HCT116 (cell line): Measurements from ENCODE around the gene GABRP. TPM values are rescaled to one million over a fixed set of nuclear protein-coding genes. Genes with fewer than 3 reads are reported as not detected.

Experiments used
- ATAC-seq: fragments of 200-7000 bp; cut with Tn5 transposase; 2 replicates; pipeline ENCODE4 v1.9.1; 2020; ENCODE audit warnings: mild to moderate bottlenecking, moderate library complexity
- BruUV-seq: library from RNA; stranded (reverse); fragments of 400-500 nt; replicated peaks from 2 replicates; lab custom pipeline; 2021; lab: Mats Ljungman, UMichigan
- CTCF ChIA-PET: fragments of 300-600 bp; sonication (Branson Sonifier 250); formaldehyde crosslinking; loops from one replicate; lab custom pipeline; 2021; ENCODE audit warnings: antibody characterized with exemption; lab: Charles Lee
- POLR2A ChIA-PET: fragments of 300-600, 350-600 bp; sonication (Branson Sonifier 250); formaldehyde crosslinking; loops from one replicate; lab custom pipeline; 2021; ENCODE audit warnings: antibody characterized with exemption; lab: Charles Lee
- RAD21 ChIA-PET, 2 experiments: fragments of 300-600 bp; sonication (Branson Sonifier 250); formaldehyde crosslinking; loops; one replicate each; lab custom pipeline; 2023; ENCODE audit warnings: low total read pairs in 2 of 2; ENCODE audit not compliant: uncharacterized antibody in 2 of 2, unreplicated experiment in 2 of 2, low non-redundant PET in 1 of 2; lab: Charles Lee
- DNase-seq: peaks from one replicate; pipeline ENCODE4 v3.0.0-alpha.2; 2010; ENCODE audit warnings: low read depth, low spot score
- H2AFZ ChIP-seq: fragments of 200-600 bp; shearing (Covaris generic), sonication (generic); 2 replicates; pipeline ENCODE4 v1.6.1; 2017; ENCODE audit warnings: low read depth, mixed run types, mixed read lengths, antibody characterized with exemption, low read length; ENCODE audit not compliant: poor library complexity, severe bottlenecking
- H3K27ac ChIP-seq: 2 replicates; pipeline ENCODE4 v1.5.1; 2012; ENCODE audit warnings: low read depth, low read length
- H3K27me3 ChIP-seq: fragments of 200-600 bp; sonication (generic); 2 replicates; pipeline ENCODE4 v1.6.1; 2016; ENCODE audit warnings: mixed run types, low read length, mixed read lengths; ENCODE audit not compliant: insufficient read depth
- H3K36me3 ChIP-seq, 2 experiments: fragments of 200-500 bp in 1 of 2; fragments of 200-600 bp in 1 of 2; sonication (Bioruptor generic) in 1 of 2; sonication (generic) in 1 of 2; 2 replicates each; pipeline versions ENCODE4 v1.5.1 to v1.6.1; 2014 to 2016; ENCODE audit warnings: low read length in 2 of 2, inconsistent platforms in 1 of 2, mixed read lengths in 1 of 2, mixed run types in 1 of 2; ENCODE audit not compliant: insufficient read depth in 2 of 2, control insufficient read depth in 1 of 2
- H3K4me1 ChIP-seq, 2 experiments: fragments of 200-600 bp in 1 of 2; sonication (generic) in 1 of 2; 2 replicates each; pipeline versions ENCODE4 v1.5.1 to v1.6.1; 2012 to 2017; ENCODE audit warnings: low read length in 2 of 2, inconsistent platforms in 1 of 2, mild to moderate bottlenecking in 1 of 2, mixed read lengths in 1 of 2, mixed run types in 1 of 2, moderate library complexity in 1 of 2; ENCODE audit not compliant: insufficient read depth in 2 of 2, control insufficient read depth in 1 of 2
- H3K4me2 ChIP-seq: fragments of 200-600 bp; sonication (generic); 2 replicates; pipeline ENCODE4 v1.6.1; 2017; ENCODE audit warnings: mixed run types, low read length, mixed read lengths
- H3K4me3 ChIP-seq, 2 experiments: fragments of 200-600 bp in 1 of 2; sonication (generic) in 1 of 2; replicated peaks in 1 of 2; 2 replicates each; pipeline ENCODE4 v1.5.1; 2011 to 2016; ENCODE audit warnings: low read length in 2 of 2, control low read depth in 1 of 2, low read depth in 1 of 2, mild to moderate bottlenecking in 1 of 2, mixed read lengths in 1 of 2, mixed run types in 1 of 2
- H3K79me2 ChIP-seq: fragments of 200-600 bp; sonication (generic); 2 replicates; pipeline ENCODE4 v1.6.1; 2017; ENCODE audit warnings: mild to moderate bottlenecking, mixed run types, low read length, moderate library complexity, mixed read lengths; ENCODE audit not compliant: insufficient read depth
- H3K9ac ChIP-seq: fragments of 200-600 bp; sonication (generic); 2 replicates; pipeline ENCODE4 v1.6.1; 2016; ENCODE audit warnings: low read length, mixed read lengths
- H3K9me2 ChIP-seq: fragments of 200-600 bp; sonication (generic), shearing (Covaris generic); 2 replicates; pipeline ENCODE4 v1.6.1; 2017; ENCODE audit warnings: mixed run types, mild to moderate bottlenecking, moderate library complexity; ENCODE audit not compliant: insufficient read depth
- H3K9me3 ChIP-seq, 2 experiments: fragments of 200-500 bp in 1 of 2; fragments of 200-600 bp in 1 of 2; sonication (Bioruptor generic) in 1 of 2; sonication (generic) in 1 of 2; 2 replicates each; pipeline ENCODE4 v1.6.1; 2014 to 2017; ENCODE audit warnings: low read length in 2 of 2, mixed read lengths in 2 of 2, inconsistent platforms in 1 of 2, low read depth in 1 of 2, mild to moderate bottlenecking in 1 of 2, mixed run types in 1 of 2, moderate library complexity in 1 of 2; ENCODE audit not compliant: control insufficient read depth in 1 of 2, insufficient read depth in 1 of 2
- H4K20me1 ChIP-seq: fragments of 200-600 bp; sonication (generic), shearing (Covaris generic); 2 replicates; pipeline ENCODE4 v1.6.1; 2017; ENCODE audit warnings: mixed run types, mild to moderate bottlenecking, moderate library complexity; ENCODE audit not compliant: insufficient read depth
- CBX3 ChIP-seq: IDR thresholded peaks from 2 replicates; pipeline ENCODE4 v1.6.1; 2012; ENCODE audit warnings: low read depth
- CEBPB ChIP-seq: IDR thresholded peaks from 2 replicates; pipeline ENCODE4 v1.6.1; 2012; ENCODE audit warnings: low read depth
- CTCF ChIP-seq, 3 experiments: fragments of 200-600 bp in 1 of 3; sonication (generic) in 1 of 3; IDR thresholded peaks in 2 of 3; conservative IDR thresholded peaks in 1 of 3; 2 replicates each; pipeline ENCODE4 v1.5.1; 2012 to 2017; ENCODE audit warnings: low read depth in 2 of 3, low read length in 2 of 3, antibody characterized with exemption in 1 of 3, borderline replicate concordance in 1 of 3, control low read depth in 1 of 3, mild to moderate bottlenecking in 1 of 3, mixed read lengths in 1 of 3, mixed run types in 1 of 3, moderate library complexity in 1 of 3; ENCODE audit not compliant: insufficient read depth in 1 of 3
- EGR1 ChIP-seq: IDR thresholded peaks from 2 replicates; pipeline ENCODE4 v1.6.1; 2012; ENCODE audit warnings: low read depth
- EZH2 ChIP-seq: fragments of 200-600 bp; sonication (generic); IDR thresholded peaks from 2 replicates; pipeline ENCODE4 v1.6.1; 2017; ENCODE audit warnings: antibody characterized with exemption, mixed run types
- EZH2phosphoT487 ChIP-seq: fragments of 200-600 bp; IDR thresholded peaks from 2 replicates; pipeline ENCODE4 v1.6.1; 2018; ENCODE audit warnings: antibody characterized with exemption, borderline replicate concordance
- FOSL1 ChIP-seq: IDR thresholded peaks from 2 replicates; pipeline ENCODE4 v1.6.1; 2012; ENCODE audit warnings: low read depth
- JUND ChIP-seq: IDR thresholded peaks from 2 replicates; pipeline ENCODE4 v1.6.1; 2012
- POLR2A ChIP-seq: IDR thresholded peaks from 2 replicates; pipeline ENCODE4 v1.7.0; 2011; ENCODE audit warnings: borderline replicate concordance; ENCODE audit not compliant: insufficient read depth, insufficient read length; ENCODE audit errors: extremely low read depth
- POLR2AphosphoS5 ChIP-seq: IDR thresholded peaks from 2 replicates; pipeline ENCODE4 v1.6.1; 2011; ENCODE audit warnings: mild to moderate bottlenecking, low read depth, low read length, moderate library complexity
- SP1 ChIP-seq: IDR thresholded peaks from 2 replicates; pipeline ENCODE4 v1.6.1; 2012; ENCODE audit warnings: low read depth
- SRF ChIP-seq: IDR thresholded peaks from 2 replicates; pipeline ENCODE4 v1.6.1; 2012; ENCODE audit warnings: low read depth
- intact Hi-C: fragments of 100-400 bp; cut with micrococcal nuclease; formaldehyde crosslinking; loops from 2 replicates; pipeline ENCODE4 v1.10.0; 2022
- total RNA-seq: library from RNA; stranded (reverse); gene quantifications from one replicate; pipeline ENCODE4 v1.2.1, GENCODE V29; 2021; ENCODE audit not compliant: unreplicated experiment
- TF ChIP-seq, protein P1 (sequence below): IDR thresholded peaks from 2 replicates; pipeline ENCODE4 v1.6.1; 2011; ENCODE audit warnings: mild to moderate bottlenecking, low read length, moderate library complexity; ENCODE audit not compliant: insufficient replicate concordance; ENCODE audit errors: extremely low read depth
- TF ChIP-seq, protein P2 (sequence below): IDR thresholded peaks from 2 replicates; pipeline ENCODE4 v1.6.1; 2012

GABRP gene
- total RNA-seq, 1 experiment from 2014 or later, result not detected

DNA sequence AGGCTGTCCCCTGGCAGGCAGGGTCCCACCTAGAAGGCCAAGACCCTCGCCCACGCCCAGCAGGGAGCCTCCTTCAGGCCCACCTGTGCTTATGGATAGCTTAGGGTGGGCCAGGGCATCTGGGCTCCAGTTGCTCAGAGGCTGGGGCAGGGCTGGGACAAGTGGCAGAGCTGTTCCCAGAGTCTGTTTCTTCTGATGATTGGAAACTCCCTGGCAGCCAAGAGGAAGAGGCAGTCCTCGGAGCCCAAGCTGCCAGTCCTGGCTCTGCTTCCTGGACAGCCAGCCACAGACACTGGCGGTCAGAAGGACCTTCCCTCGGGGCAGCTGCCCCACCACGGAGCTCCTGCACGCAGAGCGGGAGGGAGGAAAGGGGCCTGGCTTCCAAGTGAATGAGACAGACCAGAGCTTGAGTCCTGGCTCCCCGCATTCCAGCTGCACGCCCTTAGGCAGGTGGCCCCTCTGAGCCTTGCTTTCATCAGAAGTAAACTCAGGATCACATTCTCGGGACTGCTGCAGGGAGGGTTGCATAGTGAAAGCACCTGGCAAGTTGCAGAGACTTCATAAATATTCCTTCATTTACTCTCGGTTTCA lies 37.9 kb upstream of the GABRP start:
- Histone ChIP-seq H3K79me2 (no peaks in the 10 kb centered on the region), H3K27ac (no peak overlapping the region), H3K9me2 (no peaks in the 10 kb centered on the region), H4K20me1 (no peaks in the 10 kb centered on the region), H3K4me3 (no peak overlapping the region), H3K9ac (no peak overlapping the region), H3K4me1 (peaks cover 0 to 10% of the 10 kb centered on the region in 2 experiments; a peak in 1 of 4 replicates), H3K36me3 (no peaks in the 10 kb centered on the region), H3K9me3 (no peaks in the 10 kb centered on the region), H3K27me3 (peaks cover 8% of the 10 kb centered on the region; the same call in 1 of the 2 replicates), H2AFZ (no peak overlapping the region), H3K4me2 (no peak overlapping the region)
- ATAC-seq, result no peak
- DNase-seq, result no peak
- CTCF ChIA-PET, result interaction anchor here (0.7 to 9.5 kb wide), 6 partner anchors 46 to 599 kb away, joined by 3 to 113 read pairs (median 6); no protein-coding TSS in a partner anchor
- BruUV-seq, result no TSS peak
- TF ChIP-seq CTCF (IDR thresholded peaks at IDR 0.05 in 2 of 3, conservative IDR thresholded peaks at IDR 0.05 in 1 of 3; ENCODE audit: borderline replicate concordance in 1 of 3, insufficient read depth in 1 of 3, low read depth in 2 of 3, low read length in 2 of 3) (no peak), POLR2A (no peak), JUND (no peak), CEBPB (no peak), EZH2 (no peak), FOSL1 (no peak), EGR1 (no peak), SP1 (no peak), CBX3 (no peak), EZH2phosphoT487 (no peak), SRF (no peak), POLR2AphosphoS5 (no peak)
- TF ChIP-seq, protein P1, sequence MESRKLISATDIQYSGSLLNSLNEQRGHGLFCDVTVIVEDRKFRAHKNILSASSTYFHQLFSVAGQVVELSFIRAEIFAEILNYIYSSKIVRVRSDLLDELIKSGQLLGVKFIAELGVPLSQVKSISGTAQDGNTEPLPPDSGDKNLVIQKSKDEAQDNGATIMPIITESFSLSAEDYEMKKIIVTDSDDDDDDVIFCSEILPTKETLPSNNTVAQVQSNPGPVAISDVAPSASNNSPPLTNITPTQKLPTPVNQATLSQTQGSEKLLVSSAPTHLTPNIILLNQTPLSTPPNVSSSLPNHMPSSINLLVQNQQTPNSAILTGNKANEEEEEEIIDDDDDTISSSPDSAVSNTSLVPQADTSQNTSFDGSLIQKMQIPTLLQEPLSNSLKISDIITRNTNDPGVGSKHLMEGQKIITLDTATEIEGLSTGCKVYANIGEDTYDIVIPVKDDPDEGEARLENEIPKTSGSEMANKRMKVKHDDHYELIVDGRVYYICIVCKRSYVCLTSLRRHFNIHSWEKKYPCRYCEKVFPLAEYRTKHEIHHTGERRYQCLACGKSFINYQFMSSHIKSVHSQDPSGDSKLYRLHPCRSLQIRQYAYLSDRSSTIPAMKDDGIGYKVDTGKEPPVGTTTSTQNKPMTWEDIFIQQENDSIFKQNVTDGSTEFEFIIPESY, result no peak
- TF ChIP-seq, protein P2, sequence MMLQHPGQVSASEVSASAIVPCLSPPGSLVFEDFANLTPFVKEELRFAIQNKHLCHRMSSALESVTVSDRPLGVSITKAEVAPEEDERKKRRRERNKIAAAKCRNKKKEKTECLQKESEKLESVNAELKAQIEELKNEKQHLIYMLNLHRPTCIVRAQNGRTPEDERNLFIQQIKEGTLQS, result no peak
- RAD21 ChIA-PET, result interaction anchor here (1.4 to 3.3 kb wide), 2 partner anchors 46 kb away, joined by 4 to 13 read pairs; no protein-coding TSS in a partner anchor
- POLR2A ChIA-PET, result no interaction called here
- intact Hi-C loops, result loop anchor here (10.0 kb wide), 3 partner anchors 149 to 1159 kb away; no protein-coding TSS in a partner anchor
